SK-N-SH (cell line): ENCODE results near the gene JPH2.

ENCODE experiments used
- CHD2 ChIP-seq: fragments of 150-350 bp; IDR thresholded peaks from 2 replicates; pipeline ENCODE4 v1.6.1; 2018; ENCODE audit warnings: low read length; ENCODE audit not compliant: partially characterized antibody
- CTCF ChIP-seq: fragments of 200-600 bp; sonication (generic); IDR thresholded peaks from 2 replicates; pipeline ENCODE4 v1.6.1; 2017; ENCODE audit warnings: antibody characterized with exemption, mild to moderate bottlenecking, moderate library complexity
- EP300 ChIP-seq, 2 experiments: IDR thresholded peaks; 2 replicates each; pipeline versions ENCODE4 v1.4.0 to v1.6.1; 2012; ENCODE audit warnings: borderline replicate concordance in 1 of 2, low read depth in 1 of 2, low read length in 1 of 2
- EZH2phosphoT487 ChIP-seq: fragments of 200-600 bp; sonication (generic); IDR thresholded peaks from 2 replicates; pipeline ENCODE4 v1.6.1; 2017; ENCODE audit warnings: low read depth, mixed run types, mild to moderate bottlenecking, antibody characterized with exemption, moderate library complexity, borderline replicate concordance
- FOXM1 ChIP-seq: IDR thresholded peaks from 2 replicates; pipeline ENCODE4 v1.4.0; 2012; ENCODE audit warnings: low read depth, mild to moderate bottlenecking
- GABPA ChIP-seq: IDR thresholded peaks from 2 replicates; pipeline ENCODE4 v1.4.0; 2012; ENCODE audit warnings: low read depth, mild to moderate bottlenecking
- JUND ChIP-seq: IDR thresholded peaks from 2 replicates; pipeline ENCODE4 v1.4.0; 2012
- NRF1 ChIP-seq: IDR thresholded peaks from 2 replicates; pipeline ENCODE4 v1.6.1; 2012; ENCODE audit warnings: low read depth, mild to moderate bottlenecking, low read length
- RCOR1 ChIP-seq: fragments of 150-350 bp; IDR thresholded peaks from 2 replicates; pipeline ENCODE4 v1.6.1; 2017; ENCODE audit warnings: antibody characterized with exemption, low read length
- RFX5 ChIP-seq: IDR thresholded peaks from 2 replicates; pipeline ENCODE4 v1.6.1; 2012; ENCODE audit warnings: mild to moderate bottlenecking, improper control_type of control experiment, low read length
- USF2 ChIP-seq: fragments of 150-350 bp; IDR thresholded peaks from 2 replicates; pipeline ENCODE4 v1.6.1; 2017; ENCODE audit warnings: antibody characterized with exemption, low read length, low read depth, borderline replicate concordance
- YY1 ChIP-seq: IDR thresholded peaks from 2 replicates; pipeline ENCODE4 v1.4.0; 2012; ENCODE audit warnings: low read depth, mild to moderate bottlenecking
- TF ChIP-seq, protein P1 (sequence below): IDR thresholded peaks from 2 replicates; pipeline ENCODE4 v1.6.1; 2012; ENCODE audit warnings: mild to moderate bottlenecking, low read depth, low read length, moderate library complexity
- TF ChIP-seq, protein P2 (sequence below): IDR thresholded peaks from 2 replicates; pipeline ENCODE4; 2012

GRCh38 chr20:44223721-44224120 is 36.7 kb upstream of the JPH2 start:
- TF ChIP-seq CTCF (no peak), CHD2 (no peak), RCOR1 (no peak), JUND (no peak), USF2 (no peak), FOXM1 (no peak), YY1 (no peak), NRF1 (no peak), EP300 (IDR thresholded peaks at IDR 0.05; ENCODE audit: borderline replicate concordance in 1 of 2, low read depth in 1 of 2, low read length in 1 of 2) (no peak), EZH2phosphoT487 (no peak), RFX5 (no peak), GABPA (no peak)
- TF ChIP-seq, protein P1, sequence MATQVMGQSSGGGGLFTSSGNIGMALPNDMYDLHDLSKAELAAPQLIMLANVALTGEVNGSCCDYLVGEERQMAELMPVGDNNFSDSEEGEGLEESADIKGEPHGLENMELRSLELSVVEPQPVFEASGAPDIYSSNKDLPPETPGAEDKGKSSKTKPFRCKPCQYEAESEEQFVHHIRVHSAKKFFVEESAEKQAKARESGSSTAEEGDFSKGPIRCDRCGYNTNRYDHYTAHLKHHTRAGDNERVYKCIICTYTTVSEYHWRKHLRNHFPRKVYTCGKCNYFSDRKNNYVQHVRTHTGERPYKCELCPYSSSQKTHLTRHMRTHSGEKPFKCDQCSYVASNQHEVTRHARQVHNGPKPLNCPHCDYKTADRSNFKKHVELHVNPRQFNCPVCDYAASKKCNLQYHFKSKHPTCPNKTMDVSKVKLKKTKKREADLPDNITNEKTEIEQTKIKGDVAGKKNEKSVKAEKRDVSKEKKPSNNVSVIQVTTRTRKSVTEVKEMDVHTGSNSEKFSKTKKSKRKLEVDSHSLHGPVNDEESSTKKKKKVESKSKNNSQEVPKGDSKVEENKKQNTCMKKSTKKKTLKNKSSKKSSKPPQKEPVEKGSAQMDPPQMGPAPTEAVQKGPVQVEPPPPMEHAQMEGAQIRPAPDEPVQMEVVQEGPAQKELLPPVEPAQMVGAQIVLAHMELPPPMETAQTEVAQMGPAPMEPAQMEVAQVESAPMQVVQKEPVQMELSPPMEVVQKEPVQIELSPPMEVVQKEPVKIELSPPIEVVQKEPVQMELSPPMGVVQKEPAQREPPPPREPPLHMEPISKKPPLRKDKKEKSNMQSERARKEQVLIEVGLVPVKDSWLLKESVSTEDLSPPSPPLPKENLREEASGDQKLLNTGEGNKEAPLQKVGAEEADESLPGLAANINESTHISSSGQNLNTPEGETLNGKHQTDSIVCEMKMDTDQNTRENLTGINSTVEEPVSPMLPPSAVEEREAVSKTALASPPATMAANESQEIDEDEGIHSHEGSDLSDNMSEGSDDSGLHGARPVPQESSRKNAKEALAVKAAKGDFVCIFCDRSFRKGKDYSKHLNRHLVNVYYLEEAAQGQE: no peak
- TF ChIP-seq, protein P2, sequence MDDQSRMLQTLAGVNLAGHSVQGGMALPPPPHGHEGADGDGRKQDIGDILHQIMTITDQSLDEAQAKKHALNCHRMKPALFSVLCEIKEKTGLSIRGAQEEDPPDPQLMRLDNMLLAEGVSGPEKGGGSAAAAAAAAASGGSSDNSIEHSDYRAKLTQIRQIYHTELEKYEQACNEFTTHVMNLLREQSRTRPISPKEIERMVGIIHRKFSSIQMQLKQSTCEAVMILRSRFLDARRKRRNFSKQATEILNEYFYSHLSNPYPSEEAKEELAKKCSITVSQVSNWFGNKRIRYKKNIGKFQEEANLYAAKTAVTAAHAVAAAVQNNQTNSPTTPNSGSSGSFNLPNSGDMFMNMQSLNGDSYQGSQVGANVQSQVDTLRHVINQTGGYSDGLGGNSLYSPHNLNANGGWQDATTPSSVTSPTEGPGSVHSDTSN: no peak
